Right ventricle myocardium superior (tissue), 1 donor: ENCODE results near the gene BUB1. TPM values are rescaled to one million over a fixed set of nuclear protein-coding genes. Genes with fewer than 3 reads are reported as not detected.
"Not testable (repeated sequence)": the region's sequence is repeated elsewhere in the genome, so short reads cannot be mapped to it uniquely, and the experiment has no call there.

Experiments
- ATAC-seq: fragments of 200-7000 bp; cut with Tn5 transposase; one replicate; pipeline ENCODE4 v1.9.1; 2020; ENCODE audit warnings: mild to moderate bottlenecking; ENCODE audit not compliant: poor library complexity
- DNase-seq: peaks from one replicate; pipeline ENCODE4 v3.0.0-alpha.2; 2020
- intact Hi-C: fragments of 100-400 bp; cut with DNase I; formaldehyde crosslinking; loops from one replicate; pipeline ENCODE4 v1.11.2; 2022
- total RNA-seq: library from RNA; stranded (reverse); fragmentation: NEBNext Ultra II Directional; extraction: Animal tissue kit (Norgen Biotek cat#: 25700); gene quantifications from one replicate; pipeline ENCODE4 v1.2.1, GENCODE V29; 2021
- donor health status: DM: no; HTN: yes; CAD: no; lungs with severe emphysema.

The BUB1 gene
- total RNA-seq, 1 donor from 2014 or later = 0.65 TPM

DNA sequence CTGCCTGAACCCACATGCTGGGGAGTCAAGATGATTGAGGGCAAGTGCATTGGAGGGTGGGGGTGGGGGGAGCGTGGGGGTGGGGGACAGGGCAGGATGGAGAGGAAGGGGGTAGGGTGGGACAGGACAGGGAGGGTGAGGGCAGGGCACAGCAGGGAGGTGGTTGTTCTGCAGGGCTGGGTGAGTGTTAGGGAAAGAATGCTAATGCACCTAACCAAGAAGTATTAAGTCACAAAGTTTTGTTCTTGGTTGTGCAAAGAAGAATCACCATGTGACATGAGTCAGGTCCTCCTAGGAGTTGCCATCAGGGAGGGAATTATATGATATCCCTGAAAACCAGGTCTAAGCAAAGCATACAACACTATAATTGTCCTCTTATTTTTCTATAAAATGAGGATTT lies 63.9 kb downstream of the BUB1 start:
- ATAC-seq, intact Hi-C loops, DNase-seq: not testable (repeated sequence)

DNA sequence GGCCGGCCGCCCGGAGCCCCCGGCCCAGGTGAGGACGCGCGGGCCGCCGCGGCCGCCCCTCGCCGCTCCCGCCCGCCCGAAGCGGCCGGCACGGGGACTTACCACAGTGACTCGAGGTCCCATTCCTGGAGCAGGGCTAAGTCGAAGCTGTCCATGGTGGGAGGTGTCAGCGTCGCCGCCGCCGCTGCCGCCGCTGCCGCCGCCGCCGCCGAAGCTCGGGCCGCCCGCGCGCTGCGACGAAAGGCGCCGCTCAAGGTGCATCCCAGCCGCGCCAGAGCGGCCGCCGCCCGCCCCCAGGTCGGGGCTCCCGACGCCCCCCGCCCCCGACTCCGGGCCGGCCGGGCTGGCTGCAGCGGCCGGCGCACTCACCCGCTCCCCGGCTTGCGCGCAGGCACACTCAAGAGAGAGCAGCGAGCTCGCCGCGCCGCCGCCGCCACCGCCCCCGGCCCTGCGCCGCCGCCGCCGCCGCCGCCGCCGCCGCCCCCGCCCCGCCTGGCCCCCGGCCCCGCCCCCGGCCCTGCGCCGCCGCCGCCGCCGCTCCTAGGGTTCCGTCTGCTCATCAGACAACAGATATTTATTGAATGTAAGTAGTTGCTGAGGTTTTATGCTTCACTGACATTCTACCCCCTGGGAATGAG lies 67.1 kb downstream of the BUB1 start:
- intact Hi-C loops = not testable (repeated sequence)
- ATAC-seq (peak; percentile 53), DNase-seq (peak; percentile 24)

DNA sequence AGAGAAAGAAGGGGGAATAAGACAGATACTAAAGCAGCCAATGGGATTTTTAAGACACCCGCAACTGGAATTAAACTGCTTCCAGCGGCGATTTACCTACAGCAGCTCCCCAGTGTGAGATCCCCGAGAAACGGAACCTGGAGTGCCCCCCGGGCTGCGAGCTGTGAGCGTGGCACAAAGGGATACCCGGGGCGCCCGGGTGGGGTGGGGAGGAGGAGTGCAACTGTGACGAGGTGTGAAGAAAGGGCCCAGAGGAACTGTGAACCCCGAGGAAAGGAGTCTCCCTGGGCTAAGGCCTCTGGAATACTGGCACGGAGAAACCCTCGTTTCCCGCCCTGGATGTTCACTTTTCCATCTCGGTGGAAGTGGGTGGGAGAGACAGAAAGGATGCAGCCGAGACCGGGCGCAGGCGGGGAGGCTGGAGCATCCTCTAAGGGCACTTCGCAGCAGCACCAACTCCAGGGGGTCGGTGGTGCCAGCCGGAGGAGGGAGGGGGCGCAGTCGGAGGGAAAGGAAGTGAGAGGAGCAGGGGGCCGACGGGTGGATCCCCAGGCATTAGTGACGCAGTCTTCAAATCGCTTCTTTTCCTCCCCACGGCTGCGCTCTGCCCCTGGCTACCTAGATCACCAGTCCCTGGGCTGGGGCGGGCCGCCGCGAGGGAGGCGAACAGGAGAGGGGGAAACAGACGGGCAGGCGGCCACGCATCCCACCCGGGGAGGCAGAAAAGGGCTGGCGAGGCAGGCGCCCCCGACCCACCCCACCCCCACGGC lies 67.8 kb downstream of the BUB1 start:
- ATAC-seq = peak; percentile 34
- DNase-seq, intact Hi-C loops: not testable (repeated sequence)

DNA sequence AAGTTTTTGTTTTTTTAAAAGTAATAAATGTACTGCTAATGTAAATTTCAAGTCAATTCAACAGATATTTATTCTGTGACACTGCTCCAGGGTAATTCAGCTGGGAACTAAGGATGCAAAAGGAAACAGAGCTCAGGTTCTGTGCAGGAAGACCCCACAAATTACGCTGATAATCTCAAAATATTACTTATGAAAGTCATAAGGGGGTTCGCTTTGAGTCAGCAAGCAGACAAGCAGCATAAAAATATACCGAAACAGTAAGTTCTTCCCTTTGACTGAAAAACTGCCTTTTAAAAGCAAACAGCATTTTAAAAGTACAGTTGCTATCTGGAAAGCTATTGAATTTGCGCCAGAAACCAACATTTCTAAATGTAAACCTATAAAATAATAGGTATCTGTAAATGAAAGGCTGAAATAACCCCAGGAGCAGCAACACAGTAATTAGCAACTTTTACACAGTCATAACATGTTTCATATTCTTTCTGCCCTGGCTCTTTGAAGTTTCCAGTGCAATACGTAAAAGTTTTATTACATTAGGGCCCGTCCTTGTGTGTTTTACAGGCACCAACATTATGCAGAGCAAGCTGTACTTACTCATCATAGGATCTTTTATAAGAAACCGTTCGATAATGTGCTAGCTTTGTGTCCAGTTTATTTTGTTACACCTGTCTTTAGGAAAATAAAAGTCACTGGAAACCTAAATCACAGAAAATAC lies 68.9 kb downstream of the BUB1 start:
- ATAC-seq, intact Hi-C loops, DNase-seq: not testable (repeated sequence)

DNA sequence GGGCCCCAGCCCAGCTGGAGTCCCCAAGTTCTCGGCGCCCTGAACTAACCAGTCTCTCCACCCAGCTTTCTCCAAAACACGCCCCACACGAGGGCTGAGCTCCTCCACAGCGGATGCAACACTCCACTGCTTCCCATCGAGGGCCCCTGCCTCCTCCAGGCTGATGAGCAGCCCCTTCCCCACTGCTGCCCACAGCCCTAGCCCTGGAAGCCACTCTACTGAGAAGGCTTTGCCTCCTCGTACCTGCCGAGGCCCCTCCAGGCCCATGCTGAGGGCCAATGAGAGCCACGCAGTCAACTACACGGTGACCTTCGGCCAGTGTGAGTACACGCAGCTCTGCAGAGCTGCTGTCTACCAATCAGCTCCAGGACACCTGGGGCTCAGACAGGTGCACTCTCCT lies 72.8 kb downstream of the BUB1 start:
- intact Hi-C loops, ATAC-seq, DNase-seq: not testable (repeated sequence)

DNA sequence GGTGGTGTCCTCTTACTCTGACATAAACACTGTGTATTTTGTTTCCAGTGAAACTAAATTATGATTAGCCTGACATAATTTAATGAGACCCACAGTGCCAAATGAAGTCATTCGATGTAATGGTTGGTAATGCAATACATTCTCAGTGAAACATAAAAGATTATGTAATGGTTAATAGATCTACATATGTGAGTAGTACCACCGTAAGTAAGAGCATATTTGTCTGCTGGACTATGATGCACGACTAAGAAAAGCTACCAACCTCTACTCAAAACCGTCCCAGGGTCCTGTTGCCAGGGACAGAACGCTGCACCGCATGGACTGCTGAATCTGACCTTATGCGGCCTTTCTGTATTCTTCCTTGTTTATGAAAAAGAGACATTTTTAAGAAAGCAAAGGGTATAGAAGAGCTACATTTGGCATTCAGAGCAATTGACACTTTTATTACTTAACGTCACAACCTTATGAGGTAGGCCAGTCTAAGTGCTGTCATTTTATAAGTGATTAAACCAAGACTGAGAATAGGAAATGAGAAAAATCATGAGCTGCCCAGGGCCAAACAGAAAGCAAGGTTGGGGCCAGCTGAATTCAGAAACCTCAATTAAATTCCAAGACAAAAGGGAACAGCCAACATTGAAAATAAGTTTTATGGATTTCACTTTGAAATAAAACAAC lies 73.8 kb downstream of the BUB1 start:
- intact Hi-C loops, DNase-seq, ATAC-seq: not testable (repeated sequence)

DNA sequence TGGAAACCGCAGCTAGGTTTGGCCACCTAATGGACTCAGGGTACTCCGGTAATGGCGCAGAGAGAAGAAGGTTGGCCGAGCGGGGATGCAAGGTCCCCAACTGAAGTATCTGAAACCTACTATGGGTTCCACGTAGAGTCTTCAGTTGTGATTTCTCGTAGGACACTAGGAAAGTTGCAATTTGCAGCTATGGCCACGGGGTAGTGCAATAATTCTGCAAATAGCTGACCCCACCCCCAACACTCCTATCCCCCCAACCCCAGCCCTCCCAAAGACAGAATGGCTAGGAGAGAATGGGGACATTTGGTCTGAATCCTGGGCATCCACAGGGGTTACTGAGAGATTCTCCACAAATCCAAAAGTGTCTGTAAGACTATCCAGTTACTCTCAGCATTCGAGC lies 75.7 kb downstream of the BUB1 start:
- ATAC-seq, intact Hi-C loops, DNase-seq: not testable (repeated sequence)

DNA sequence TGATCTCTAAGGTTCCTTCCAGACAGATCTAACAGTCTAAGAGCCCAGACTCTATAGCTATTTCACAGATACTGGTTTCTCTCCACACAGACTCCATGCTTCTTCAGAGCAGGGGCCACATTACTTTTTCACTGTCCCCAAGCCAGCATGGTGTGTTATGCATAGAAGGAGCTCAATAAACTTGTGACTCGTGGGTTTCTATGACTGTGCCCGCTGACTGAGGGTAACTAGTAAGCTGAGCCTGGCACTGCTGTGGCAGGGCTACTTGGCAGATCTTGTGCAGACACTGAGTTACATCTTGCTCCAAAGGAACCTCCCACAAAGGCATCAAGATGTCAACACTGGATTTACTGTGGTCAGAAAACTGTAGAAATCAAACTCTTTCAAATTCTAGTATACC lies 85.9 kb downstream of the BUB1 start:
- ATAC-seq, DNase-seq, intact Hi-C loops: not testable (repeated sequence)

DNA sequence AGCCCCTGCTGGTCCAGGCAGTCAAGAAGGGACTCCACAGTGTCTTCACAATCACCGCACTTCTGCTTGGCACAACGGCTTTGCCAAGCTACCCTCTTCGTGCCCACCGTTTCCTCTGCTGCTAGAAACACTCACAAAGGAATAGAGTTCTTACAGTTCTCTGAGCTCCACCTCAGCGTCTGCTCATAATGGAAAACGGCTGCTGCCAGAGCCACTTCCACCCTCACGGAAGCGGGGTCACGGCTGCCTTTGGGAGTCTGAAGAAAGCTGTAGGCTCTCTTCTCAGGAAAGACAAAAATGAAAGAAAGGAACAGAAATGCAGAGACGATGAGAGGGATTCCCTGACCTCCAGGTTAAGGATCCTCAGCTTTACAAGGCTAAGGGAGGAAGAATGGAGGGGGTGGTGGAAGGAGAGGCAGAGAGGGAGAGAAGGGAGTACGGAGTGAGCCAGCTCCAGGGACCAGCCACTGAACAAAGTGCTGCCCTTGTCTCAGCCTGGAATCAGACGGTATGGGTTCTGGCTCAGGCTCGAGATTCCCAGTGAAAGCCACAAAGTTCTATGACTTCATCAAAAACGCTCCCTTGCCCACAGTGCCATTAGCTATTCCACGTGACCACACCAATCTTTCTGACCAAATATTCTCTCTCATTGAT lies 88.1 kb downstream of the BUB1 start:
- ATAC-seq, intact Hi-C loops, DNase-seq: not testable (repeated sequence)

DNA sequence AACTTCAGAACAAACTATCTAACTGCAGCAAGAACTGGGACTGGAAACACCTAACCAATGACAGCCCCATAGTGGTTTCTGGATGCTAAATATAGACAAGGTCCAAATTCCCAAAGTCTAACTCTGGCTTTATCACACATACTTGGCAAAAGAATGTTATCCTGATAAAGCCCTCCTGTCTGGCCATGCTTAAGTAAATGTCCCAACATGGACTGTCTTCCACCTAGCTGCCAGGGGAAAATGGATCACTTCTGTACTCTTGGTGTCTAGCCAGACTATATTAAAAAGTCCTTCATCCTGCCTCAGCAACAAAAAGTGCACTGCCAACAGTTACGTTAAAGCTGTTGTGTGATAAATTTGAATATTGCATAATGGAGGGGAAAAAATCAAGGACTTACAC lies 89.3 kb downstream of the BUB1 start:
- intact Hi-C loops, DNase-seq: not testable (repeated sequence)
- ATAC-seq = peak; percentile 90

Other genes starting within 250 kb of the BUB1 start
- 2.4 TPM for gene LIMS4, start 205.2 kb downstream of the BUB1 start, total RNA-seq
- gene RGPD6, start 100.8 kb downstream of the BUB1 start, total RNA-seq = 5.8 TPM
- not detected for gene ACOXL, start 54.5 kb upstream of the BUB1 start, total RNA-seq